ENCODE results near the gene HACD1.
"Not testable (repeated sequence)": the region's sequence is repeated elsewhere in the genome, so short reads cannot be mapped to it uniquely, and the experiment has no call there.

HACD1 gene

DNA sequence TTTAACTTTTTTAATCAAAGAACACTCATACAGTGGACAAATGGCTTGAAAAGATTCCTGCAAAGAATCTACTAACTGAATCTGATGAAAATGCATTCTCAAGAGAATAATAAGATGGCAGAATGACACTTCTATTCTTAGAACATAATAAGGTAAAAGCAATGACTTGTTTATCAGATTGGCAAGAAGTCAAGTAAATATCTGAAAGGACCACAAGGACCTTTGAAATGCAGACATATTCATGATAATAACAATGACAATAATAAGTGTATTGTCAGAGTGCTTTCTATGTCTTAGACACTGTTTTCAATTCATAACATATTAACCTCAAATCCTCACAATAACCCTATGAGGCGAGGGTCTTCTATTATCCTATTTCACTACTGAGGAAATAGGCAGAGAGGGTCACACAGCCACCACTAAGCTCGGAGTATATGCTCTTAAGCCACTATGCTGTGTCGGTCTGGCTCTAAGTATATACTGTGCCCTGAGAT is 10.6 kb downstream of the HACD1 start:
- no peak overlapping the region for H3K9ac ChIP-seq (ENCODE audit: low read depth, low read length)
- H3K4me3 ChIP-seq (ENCODE audit: low read length): no peak overlapping the region
- H3K4me1 ChIP-seq (ENCODE audit: control insufficient read depth, insufficient read depth, low read length): no peaks in the 10 kb centered on the region
- H3K9me3 ChIP-seq (replicated peaks; ENCODE audit: low read length): no peaks in the 10 kb centered on the region
- H3K27me3 ChIP-seq (ENCODE audit: control insufficient read depth, insufficient read depth, low read length): no peaks in the 10 kb centered on the region
- H3K36me3 ChIP-seq (ENCODE audit: insufficient read depth, low read length): peaks cover 10% of the 10 kb centered on the region
- no peak overlapping the region for H3K4me2 ChIP-seq (ENCODE audit: low read length)

DNA sequence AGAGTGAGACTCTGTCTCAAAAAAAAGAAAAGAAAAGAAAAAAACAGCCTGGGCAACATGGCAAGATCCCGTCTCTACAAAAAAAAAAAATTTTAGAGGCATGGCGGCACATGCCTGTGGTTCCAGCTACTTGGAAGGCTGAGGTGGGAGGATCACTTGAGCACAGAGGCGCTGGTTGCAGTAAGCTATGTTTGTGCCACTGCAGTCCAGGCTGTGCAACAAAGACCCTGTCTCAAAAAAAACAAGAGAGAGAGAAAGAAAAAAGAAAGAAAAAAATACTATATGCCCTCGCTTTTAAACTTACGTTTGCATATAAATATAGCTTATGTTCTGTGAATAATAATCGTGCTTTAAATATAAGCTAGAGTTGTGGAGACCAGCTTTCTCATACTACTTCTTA is 11.2 kb downstream of the HACD1 start:
- Histone ChIP-seq H3K27me3 (ENCODE audit: control insufficient read depth, insufficient read depth, low read length) (no peaks in the 10 kb centered on the region), H3K4me3 (ENCODE audit: low read length) (no peak overlapping the region), H3K4me1 (ENCODE audit: control insufficient read depth, insufficient read depth, low read length) (no peaks in the 10 kb centered on the region), H3K9ac (ENCODE audit: low read depth, low read length) (no peak overlapping the region), H3K9me3 (replicated peaks; ENCODE audit: low read length) (no peaks in the 10 kb centered on the region), H3K4me2 (ENCODE audit: low read length) (no peak overlapping the region), H3K36me3 (ENCODE audit: insufficient read depth, low read length) (peaks cover 15% of the 10 kb centered on the region)

DNA sequence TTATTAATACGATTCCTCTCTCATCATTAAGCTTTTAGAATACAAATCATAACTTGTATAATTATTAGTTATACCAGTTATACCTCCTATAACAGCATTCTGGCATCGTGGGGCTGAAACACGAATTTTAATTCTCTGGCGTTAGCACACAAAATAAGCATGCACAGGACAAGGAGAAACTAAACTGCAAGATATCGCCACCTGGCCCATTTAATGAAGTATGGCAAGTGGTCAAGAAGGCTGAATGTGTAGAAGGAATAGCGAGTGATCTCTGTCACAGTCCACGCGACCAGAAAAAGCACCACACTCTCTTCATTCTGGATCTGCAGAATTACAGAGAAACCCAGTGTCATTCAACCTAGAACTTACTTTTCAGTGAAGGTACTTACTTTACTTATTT is 18.1 kb downstream of the HACD1 start:
- peaks cover 22% of the 10 kb centered on the region for H3K36me3 ChIP-seq (ENCODE audit: insufficient read depth, low read length)
- no peaks in the 10 kb centered on the region for H3K9me3 ChIP-seq (replicated peaks; ENCODE audit: low read length)

DNA sequence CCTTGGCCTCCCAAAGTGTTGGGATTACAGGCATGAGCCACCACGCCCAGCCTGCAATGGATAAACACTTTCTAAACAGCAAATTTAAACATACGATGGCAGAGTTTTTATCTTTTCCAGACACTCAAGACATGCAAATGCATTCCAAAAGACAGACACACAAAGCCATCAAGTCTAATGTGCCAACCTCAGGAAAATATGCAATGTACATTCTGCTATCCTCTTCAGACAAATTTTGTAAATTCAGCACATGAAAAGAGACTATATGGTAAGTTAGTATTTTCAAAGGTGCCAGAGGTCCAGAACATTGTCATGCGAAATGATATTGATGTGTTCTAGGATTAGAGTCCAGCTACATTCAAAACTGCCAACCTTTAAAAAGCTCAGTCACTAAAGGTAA is 19.8 kb downstream of the HACD1 start:
- H3K4me1 ChIP-seq (ENCODE audit: control insufficient read depth, insufficient read depth, low read length): no peaks in the 10 kb centered on the region
- no peak overlapping the region for H3K4me2 ChIP-seq (ENCODE audit: low read length)
- H3K9me3 ChIP-seq (replicated peaks; ENCODE audit: low read length): no peaks in the 10 kb centered on the region
- no peaks in the 10 kb centered on the region for H3K27me3 ChIP-seq (ENCODE audit: control insufficient read depth, insufficient read depth, low read length)
- H3K36me3 ChIP-seq (ENCODE audit: insufficient read depth, low read length): peaks cover 15% of the 10 kb centered on the region
- H3K4me3 ChIP-seq (ENCODE audit: low read length): no peak overlapping the region
- no peak overlapping the region for H3K9ac ChIP-seq (ENCODE audit: low read depth, low read length)

More for the DNA sequence above, 18.1 kb downstream of the HACD1 start:
- H3K4me3 ChIP-seq (ENCODE audit: low read length): no peak overlapping the region
- H3K9ac ChIP-seq (ENCODE audit: low read depth, low read length): no peak overlapping the region
- no peaks in the 10 kb centered on the region for H3K4me1 ChIP-seq (ENCODE audit: control insufficient read depth, insufficient read depth, low read length)
- H3K4me2 ChIP-seq (ENCODE audit: low read length): no peak overlapping the region
- no peaks in the 10 kb centered on the region for H3K27me3 ChIP-seq (ENCODE audit: control insufficient read depth, insufficient read depth, low read length)

DNA sequence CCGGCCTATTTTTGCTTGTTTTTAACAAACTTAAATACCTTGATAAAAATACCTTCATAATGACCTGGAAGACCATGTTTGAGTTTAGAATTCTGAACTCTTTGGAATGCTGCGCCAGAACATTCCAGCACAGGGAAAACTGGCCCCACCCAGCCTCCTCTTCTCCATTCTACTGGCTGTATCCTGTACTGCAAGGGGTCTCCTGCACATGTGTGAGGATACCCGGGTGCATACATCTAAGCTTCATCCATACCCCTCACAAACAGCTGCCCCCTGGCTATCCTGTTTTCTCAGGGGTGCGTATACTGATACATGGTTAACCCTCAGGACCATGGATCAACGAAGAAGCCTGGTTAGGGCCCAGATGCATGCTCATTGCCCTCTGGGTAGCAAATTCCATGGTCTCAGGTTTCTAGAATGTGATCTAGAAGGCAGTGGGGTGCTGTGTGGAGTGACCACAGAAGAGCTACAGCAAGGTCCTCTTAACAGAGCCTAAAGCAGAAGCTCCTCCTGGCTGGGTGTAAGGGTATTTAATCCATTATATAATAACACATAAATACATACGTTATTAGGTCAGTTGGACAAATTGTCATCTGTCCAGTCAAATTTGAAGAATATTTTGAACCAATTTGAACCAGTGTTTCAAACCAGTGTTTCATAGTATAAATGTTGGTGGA is 26.1 kb downstream of the HACD1 start:
- Histone ChIP-seq H3K9ac (ENCODE audit: low read depth, low read length) (no peak overlapping the region), H3K27me3 (ENCODE audit: control insufficient read depth, insufficient read depth, low read length) (no peaks in the 10 kb centered on the region), H3K4me3 (ENCODE audit: low read length) (no peak overlapping the region), H3K36me3 (ENCODE audit: insufficient read depth, low read length) (peaks cover 3% of the 10 kb centered on the region), H3K9me3 (replicated peaks; ENCODE audit: low read length) (no peaks in the 10 kb centered on the region), H3K4me1 (ENCODE audit: control insufficient read depth, insufficient read depth, low read length) (peaks cover 10% of the 10 kb centered on the region), H3K4me2 (ENCODE audit: low read length) (no peak overlapping the region)

DNA sequence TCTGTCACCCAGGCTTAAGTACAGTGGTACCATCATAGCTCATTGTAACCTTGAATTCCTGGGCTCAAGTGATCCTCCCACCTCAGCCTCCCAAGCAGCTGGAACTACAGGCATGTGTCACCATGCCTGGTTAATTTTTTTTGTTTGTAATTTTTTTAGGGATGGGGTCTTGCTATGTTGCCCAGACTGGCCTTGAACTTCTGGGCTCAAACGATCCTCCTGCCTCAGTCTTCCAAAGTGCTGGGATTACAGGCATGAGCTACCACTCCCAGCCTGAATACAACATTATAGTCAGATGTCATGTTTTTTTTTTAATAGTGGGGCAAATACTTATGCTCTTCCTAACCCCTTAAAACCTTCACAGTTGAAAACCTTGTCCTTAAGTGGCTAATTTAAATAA is 27.9 kb downstream of the HACD1 start:
- H3K4me1 ChIP-seq (ENCODE audit: control insufficient read depth, insufficient read depth, low read length): peaks cover 10% of the 10 kb centered on the region
- not testable (repeated sequence) for H3K9me3 ChIP-seq (replicated peaks; ENCODE audit: low read length); H3K4me2 ChIP-seq (ENCODE audit: low read length)

DNA sequence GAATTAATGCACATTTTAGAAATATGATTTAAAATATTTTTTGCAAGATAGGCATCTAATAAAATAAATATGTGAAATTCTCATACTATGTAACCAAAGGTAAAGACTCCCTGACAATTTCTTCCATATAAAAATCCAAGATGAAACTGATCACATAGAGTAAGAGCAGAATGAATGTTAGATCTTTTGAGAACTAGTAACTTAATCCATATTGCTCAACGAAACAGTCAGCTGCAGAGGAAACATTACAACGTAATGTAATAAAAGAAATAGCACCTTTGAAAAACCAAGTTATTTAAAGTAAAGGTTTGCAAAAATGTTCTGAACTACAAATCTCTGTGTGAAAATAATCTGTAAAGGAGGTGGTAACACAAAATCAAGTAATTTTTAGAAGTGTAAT is 28.8 kb downstream of the HACD1 start:
- Histone ChIP-seq H3K4me1 (ENCODE audit: control insufficient read depth, insufficient read depth, low read length) (peaks cover 10% of the 10 kb centered on the region), H3K9ac (ENCODE audit: low read depth, low read length) (no peak overlapping the region), H3K9me3 (replicated peaks; ENCODE audit: low read length) (no peaks in the 10 kb centered on the region), H3K36me3 (ENCODE audit: insufficient read depth, low read length) (peaks cover 3% of the 10 kb centered on the region), H3K27me3 (ENCODE audit: control insufficient read depth, insufficient read depth, low read length) (no peaks in the 10 kb centered on the region), H3K4me3 (ENCODE audit: low read length) (no peak overlapping the region), H3K4me2 (ENCODE audit: low read length) (no peak overlapping the region)

More for the DNA sequence above, 27.9 kb downstream of the HACD1 start:
- not testable (repeated sequence) for H3K27me3 ChIP-seq (ENCODE audit: control insufficient read depth, insufficient read depth, low read length); H3K36me3 ChIP-seq (ENCODE audit: insufficient read depth, low read length); H3K9ac ChIP-seq (ENCODE audit: low read depth, low read length); H3K4me3 ChIP-seq (ENCODE audit: low read length)

DNA sequence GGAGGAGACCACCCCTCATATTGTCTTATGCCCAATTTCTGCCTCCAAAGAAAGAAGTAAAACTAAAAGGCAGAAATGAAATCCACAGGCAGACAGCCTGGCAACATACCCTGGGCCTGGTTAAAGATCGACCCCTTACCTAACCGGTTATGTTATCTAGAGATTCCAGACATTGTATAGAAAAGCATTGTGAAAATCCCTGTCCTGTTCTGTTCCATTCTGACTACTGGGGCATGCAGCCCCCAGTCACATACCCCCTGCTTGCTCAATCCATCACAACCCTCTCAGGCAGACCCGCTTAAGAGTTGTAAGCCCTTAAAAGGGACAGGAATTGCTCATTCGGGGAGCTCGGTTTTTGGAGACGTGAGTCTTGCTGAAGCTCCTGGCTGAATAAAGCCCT is 29.9 kb downstream of the HACD1 start:
- H3K36me3 ChIP-seq (ENCODE audit: insufficient read depth, low read length); H3K9ac ChIP-seq (ENCODE audit: low read depth, low read length); H3K4me3 ChIP-seq (ENCODE audit: low read length); H3K9me3 ChIP-seq (replicated peaks; ENCODE audit: low read length); H3K27me3 ChIP-seq (ENCODE audit: control insufficient read depth, insufficient read depth, low read length): not testable (repeated sequence)
- Histone ChIP-seq H3K4me2 (ENCODE audit: low read length) (peak overlapping the region; percentile 52), H3K4me1 (ENCODE audit: control insufficient read depth, insufficient read depth, low read length) (peaks cover 10% of the 10 kb centered on the region)

DNA sequence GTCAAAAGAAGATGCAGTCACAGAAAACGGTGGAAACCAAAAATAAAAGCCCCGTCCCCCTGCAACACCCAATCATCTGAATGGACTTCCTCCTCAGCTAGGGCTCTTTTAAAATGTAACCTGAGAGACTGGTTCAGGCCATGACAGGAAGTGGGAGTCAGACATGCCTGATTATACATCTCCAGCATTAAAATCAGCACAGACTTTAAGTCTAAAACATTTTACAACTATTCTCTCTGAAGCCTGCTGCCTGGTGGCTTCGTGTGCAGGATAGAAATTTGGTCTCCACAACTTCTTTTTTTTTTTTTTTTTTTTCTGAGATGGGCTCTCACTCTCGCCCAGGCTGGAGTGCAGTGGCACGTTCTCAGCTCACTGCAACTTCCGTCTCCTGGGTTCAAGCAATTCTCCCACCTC is 30.3 kb downstream of the HACD1 start:
- Histone ChIP-seq H3K4me2 (ENCODE audit: low read length) (peak overlapping the region; percentile 52), H3K27me3 (ENCODE audit: control insufficient read depth, insufficient read depth, low read length) (no peaks in the 10 kb centered on the region), H3K4me3 (ENCODE audit: low read length) (no peak overlapping the region), H3K9me3 (replicated peaks; ENCODE audit: low read length) (no peaks in the 10 kb centered on the region), H3K9ac (ENCODE audit: low read depth, low read length) (no peak overlapping the region), H3K36me3 (ENCODE audit: insufficient read depth, low read length) (no peaks in the 10 kb centered on the region), H3K4me1 (ENCODE audit: control insufficient read depth, insufficient read depth, low read length) (peaks cover 10% of the 10 kb centered on the region)

DNA sequence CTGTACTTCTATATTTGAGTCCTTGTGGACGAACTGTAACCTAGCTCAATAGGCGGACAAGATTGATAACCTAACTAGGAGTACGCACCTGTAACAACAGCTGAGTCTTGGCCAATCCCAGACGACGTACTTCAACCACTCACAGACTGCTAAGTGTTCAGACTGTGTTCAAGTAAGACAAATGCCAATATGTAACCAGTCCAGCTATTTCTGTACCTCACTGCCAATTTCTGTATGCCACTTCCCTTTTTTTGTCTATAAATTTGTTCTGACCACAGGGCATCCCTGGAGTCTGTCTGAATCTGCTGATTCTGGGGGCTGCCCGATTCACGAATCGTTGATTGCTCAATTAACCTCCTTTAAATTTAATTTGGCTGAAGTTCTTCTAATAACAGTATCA is 32.2 kb downstream of the HACD1 start:
- Histone ChIP-seq H3K27me3 (ENCODE audit: control insufficient read depth, insufficient read depth, low read length) (no peaks in the 10 kb centered on the region), H3K9me3 (replicated peaks; ENCODE audit: low read length) (no peaks in the 10 kb centered on the region), H3K36me3 (ENCODE audit: insufficient read depth, low read length) (no peaks in the 10 kb centered on the region), H3K4me3 (ENCODE audit: low read length) (no peak overlapping the region), H3K4me1 (ENCODE audit: control insufficient read depth, insufficient read depth, low read length) (peaks cover 10% of the 10 kb centered on the region), H3K4me2 (ENCODE audit: low read length) (no peak overlapping the region), H3K9ac (ENCODE audit: low read depth, low read length) (no peak overlapping the region)

DNA sequence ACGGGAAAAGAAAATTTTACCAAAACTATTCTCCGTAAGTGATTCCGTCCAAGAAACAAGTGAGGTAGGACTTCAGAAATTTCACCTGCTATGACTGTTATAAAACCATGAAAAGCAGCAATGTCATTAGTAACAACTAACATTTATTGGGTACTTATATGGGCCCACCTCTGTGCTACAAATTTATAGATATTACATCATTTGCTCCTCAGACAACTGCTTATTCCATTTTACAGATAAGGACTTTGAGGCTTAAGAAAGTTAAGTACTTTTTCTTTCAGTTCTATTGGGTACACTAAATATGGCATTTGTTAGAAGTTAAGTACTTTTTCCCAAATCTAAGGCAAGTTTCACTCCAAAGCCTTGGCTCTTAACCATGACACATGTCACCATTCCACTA is 36.3 kb downstream of the HACD1 start:
- H3K36me3 ChIP-seq (ENCODE audit: insufficient read depth, low read length): no peaks in the 10 kb centered on the region
- no peak overlapping the region for H3K9ac ChIP-seq (ENCODE audit: low read depth, low read length)
- no peaks in the 10 kb centered on the region for H3K27me3 ChIP-seq (ENCODE audit: control insufficient read depth, insufficient read depth, low read length)
- H3K4me3 ChIP-seq (ENCODE audit: low read length): no peak overlapping the region
- no peaks in the 10 kb centered on the region for H3K4me1 ChIP-seq (ENCODE audit: control insufficient read depth, insufficient read depth, low read length)
- H3K9me3 ChIP-seq (replicated peaks; ENCODE audit: low read length): no peaks in the 10 kb centered on the region
- H3K4me2 ChIP-seq (ENCODE audit: low read length): no peak overlapping the region

DNA sequence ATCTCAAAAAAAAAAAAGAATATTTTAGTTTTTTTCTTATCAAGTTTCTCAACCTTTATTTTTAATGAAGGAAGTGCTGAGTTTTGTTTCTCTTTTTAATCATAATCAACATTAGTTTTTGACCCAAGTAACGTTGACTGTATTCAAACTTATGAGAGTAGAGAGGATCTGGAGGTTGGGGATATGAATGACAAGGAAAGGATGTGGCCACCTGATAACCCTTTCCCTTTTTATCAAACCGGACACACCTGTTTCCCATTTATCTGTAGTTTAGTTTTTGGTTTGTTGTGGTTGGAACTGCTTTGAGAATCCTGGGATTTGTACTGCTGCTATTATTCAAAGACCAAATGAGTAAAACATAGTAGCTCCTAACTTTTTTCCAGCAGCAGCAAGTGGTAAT is 38.6 kb downstream of the HACD1 start:
- H3K4me2 ChIP-seq (ENCODE audit: low read length): no peak overlapping the region
- no peaks in the 10 kb centered on the region for H3K9me3 ChIP-seq (replicated peaks; ENCODE audit: low read length)
- no peak overlapping the region for H3K4me3 ChIP-seq (ENCODE audit: low read length)
- H3K27me3 ChIP-seq (ENCODE audit: control insufficient read depth, insufficient read depth, low read length): no peaks in the 10 kb centered on the region
- H3K36me3 ChIP-seq (ENCODE audit: insufficient read depth, low read length): no peaks in the 10 kb centered on the region
- H3K9ac ChIP-seq (ENCODE audit: low read depth, low read length): no peak overlapping the region
- no peaks in the 10 kb centered on the region for H3K4me1 ChIP-seq (ENCODE audit: control insufficient read depth, insufficient read depth, low read length)
